SU-DHL-6 (cell line): ENCODE results near the gene ALK.

Source experiments
- H2AFZ ChIP-seq: fragments of 200-600 bp; sonication (generic); 2 replicates; pipeline ENCODE4 v1.6.1; 2014; ENCODE audit warnings: low read depth, mild to moderate bottlenecking, moderate library complexity, mixed read lengths, antibody characterized with exemption, low read length; ENCODE audit not compliant: severe bottlenecking
- H3F3A ChIP-seq: fragments of 200-600 bp; shearing (Covaris generic); 2 replicates; pipeline ENCODE4 v1.6.0; 2016; ENCODE audit warnings: antibody characterized with exemption, mild to moderate bottlenecking; ENCODE audit not compliant: insufficient read depth
- H3K27ac ChIP-seq: fragments of 200-600 bp; sonication (generic); 2 replicates; pipeline ENCODE4 v1.5.1; 2016; ENCODE audit warnings: low read depth, mild to moderate bottlenecking, low read length, moderate library complexity, mixed read lengths
- H3K27me3 ChIP-seq: fragments of 200-600 bp; sonication (generic), shearing (Covaris generic); 2 replicates; pipeline ENCODE4 v1.6.0; 2014; ENCODE audit warnings: mild to moderate bottlenecking, low read length
- H3K36me3 ChIP-seq: fragments of 200-600 bp; sonication (generic); 2 replicates; pipeline ENCODE4 v1.6.1; 2014; ENCODE audit warnings: mild to moderate bottlenecking, low read length, mixed read lengths
- H3K4me2 ChIP-seq: fragments of 300-600, 200-600 bp; shearing (Covaris generic), sonication (generic); 2 replicates; pipeline ENCODE4 v1.6.0; 2014; ENCODE audit warnings: low read length, low read depth, mild to moderate bottlenecking; ENCODE audit not compliant: poor library complexity, severe bottlenecking
- H3K4me3 ChIP-seq: fragments of 200-600 bp; sonication (generic); 2 replicates; pipeline ENCODE4 v1.5.1; 2014; ENCODE audit warnings: antibody characterized with exemption, low read length, mild to moderate bottlenecking, mixed read lengths; ENCODE audit not compliant: insufficient read depth, poor library complexity, severe bottlenecking
- H3K79me2 ChIP-seq: fragments of 200-600 bp; sonication (generic); 2 replicates; pipeline ENCODE4 v1.6.1; 2014; ENCODE audit warnings: mild to moderate bottlenecking, low read length, moderate library complexity; ENCODE audit not compliant: insufficient read depth
- H3K9ac ChIP-seq: fragments of 200-600 bp; sonication (generic); 2 replicates; pipeline ENCODE4 v1.7.0; 2014; ENCODE audit warnings: mild to moderate bottlenecking, low read length
- H3K9me2 ChIP-seq: fragments of 200-600 bp; sonication (generic); replicated peaks from 2 replicates; pipeline ENCODE4 v1.6.1; 2014; ENCODE audit warnings: low read length; ENCODE audit not compliant: insufficient read depth
- H3K9me3 ChIP-seq: fragments of 200-600 bp; sonication (generic); 2 replicates; pipeline ENCODE4 v1.6.1; 2014; ENCODE audit warnings: low read length, mixed read lengths; ENCODE audit not compliant: insufficient read depth
- H4K20me1 ChIP-seq: fragments of 200-600 bp; sonication (generic); 2 replicates; pipeline ENCODE4 v1.6.1; 2014; ENCODE audit warnings: low read depth, mild to moderate bottlenecking, antibody characterized with exemption, low read length, moderate library complexity, mixed read lengths
- CTCF ChIP-seq: fragments of 200-600 bp; sonication (generic); IDR thresholded peaks from one replicate; pipeline ENCODE4 v1.5.1; 2017; ENCODE audit warnings: antibody characterized with exemption, mild to moderate bottlenecking, low read length, moderate library complexity; ENCODE audit not compliant: insufficient read depth, poor library complexity, severe bottlenecking
- EZH2phosphoT487 ChIP-seq: fragments of 200-600 bp; sonication (generic), shearing (Covaris generic); conservative IDR thresholded peaks from 2 replicates; pipeline ENCODE4 v1.6.1; 2018; ENCODE audit warnings: mild to moderate bottlenecking, antibody characterized with exemption, low read length, moderate library complexity, mixed read lengths

ALK gene

GRCh38 chr2:29449499-29449898, 471.9 kb downstream of the ALK start:
- Histone ChIP-seq H3F3A (no peaks in the 10 kb centered on the region), H3K36me3 (no peaks in the 10 kb centered on the region), H3K4me3 (no peak overlapping the region), H3K9me2 (no peaks in the 10 kb centered on the region), H3K4me2 (no peak overlapping the region), H3K9ac (no peak overlapping the region), H4K20me1 (no peaks in the 10 kb centered on the region), H2AFZ (no peak overlapping the region), H3K79me2 (no peaks in the 10 kb centered on the region), H3K27ac (no peak overlapping the region), H3K27me3 (no peaks in the 10 kb centered on the region), H3K9me3 (no peaks in the 10 kb centered on the region)
- TF ChIP-seq EZH2phosphoT487 (no peak), CTCF (no peak)

GRCh38 chr2:29448096-29448688, 473.2 kb downstream of the ALK start:
- Histone ChIP-seq H4K20me1 (no peaks in the 10 kb centered on the region), H3K4me2 (no peak overlapping the region), H3K79me2 (no peaks in the 10 kb centered on the region), H3K27me3 (no peaks in the 10 kb centered on the region), H3K4me3 (no peak overlapping the region), H3K9ac (no peak overlapping the region), H3K27ac (no peak overlapping the region), H2AFZ (no peak overlapping the region), H3K36me3 (no peaks in the 10 kb centered on the region), H3F3A (no peaks in the 10 kb centered on the region), H3K9me2 (no peaks in the 10 kb centered on the region), H3K9me3 (no peaks in the 10 kb centered on the region)
- TF ChIP-seq EZH2phosphoT487 (no peak), CTCF (no peak)

- Histone ChIP-seq H3K36me3 (no peaks in the 10 kb centered on the region), H3K9me3 (no peaks in the 10 kb centered on the region), H4K20me1 (no peaks in the 10 kb centered on the region), H3K4me3 (no peak overlapping the region), H3F3A (no peaks in the 10 kb centered on the region), H3K27ac (no peak overlapping the region), H3K9me2 (no peaks in the 10 kb centered on the region), H2AFZ (no peak overlapping the region), H3K27me3 (no peaks in the 10 kb centered on the region), H3K4me2 (no peak overlapping the region), H3K9ac (no peak overlapping the region), H3K79me2 (no peaks in the 10 kb centered on the region)
- no peak for TF ChIP-seq CTCF
- TF ChIP-seq EZH2phosphoT487: no peak
These were observed 473.9 kb downstream of the ALK start for GRCh38 chr2:29447513-29447912.
